HEK293 (cell line): ENCODE results near the gene SETD5.

Experiments
- CTCF ChIA-PET: fragments of 350-600 bp; formaldehyde crosslinking; extraction: SDS; loops from one replicate; lab custom pipeline; 2021; ENCODE audit warnings: antibody characterized with exemption; lab: Yijun Ruan, JAX
- POLR2A ChIA-PET: fragments of 300-600 bp; formaldehyde crosslinking; extraction: SDS; loops from one replicate; lab custom pipeline; 2020; ENCODE audit warnings: antibody characterized with exemption, inconsistent platforms; lab: Yijun Ruan, JAX
- H3K27ac ChIP-seq: fragments of 200-500 bp; sonication (Bioruptor generic); 2 replicates; pipeline ENCODE4 v1.5.1; 2014; ENCODE audit warnings: low read depth, low read length, control low read depth, inconsistent platforms; ENCODE audit errors: extremely low read depth
- H3K36me3 ChIP-seq, 2 experiments: fragments of 200-500 bp in 1 of 2; sonication (Bioruptor generic) in 1 of 2; 1 replicate in 1 of 2; 2 replicates in 1 of 2; pipeline ENCODE4 v1.5.1; 2014 to 2017; ENCODE audit warnings: inconsistent platforms in 2 of 2, low read length in 2 of 2; ENCODE audit not compliant: control insufficient read depth in 2 of 2, insufficient read depth in 1 of 2
- H3K4me1 ChIP-seq: fragments of 200-500 bp; sonication (Bioruptor generic); 2 replicates; pipeline ENCODE4 v1.5.1; 2014; ENCODE audit warnings: mild to moderate bottlenecking, low read length, inconsistent platforms; ENCODE audit not compliant: control insufficient read depth, insufficient read depth
- H3K4me3 ChIP-seq: 2 replicates; pipeline ENCODE4 v1.5.1; 2011; ENCODE audit warnings: low read depth, mild to moderate bottlenecking, control low read depth, low read length, moderate library complexity
- H3K9me3 ChIP-seq: fragments of 200-500 bp; sonication (Bioruptor generic); 2 replicates; pipeline ENCODE4 v1.5.1; 2014; ENCODE audit warnings: low read depth, low read length, inconsistent platforms; ENCODE audit not compliant: control insufficient read depth, insufficient read depth
- INSM2 ChIP-seq: fragments of 450-650 bp; formaldehyde crosslinking; IDR thresholded peaks from 2 replicates; pipeline ENCODE4 v1.5.1; 2016; ENCODE audit warnings: missing biosample characterization, missing genetic modification characterization
- MYNN ChIP-seq: fragments of 450-650 bp; formaldehyde crosslinking; IDR thresholded peaks from 2 replicates; pipeline ENCODE4 v1.5.1; 2016; ENCODE audit warnings: missing biosample characterization, missing genetic modification characterization, borderline replicate concordance
- PRDM6 ChIP-seq: fragments of 450-650 bp; formaldehyde crosslinking; IDR thresholded peaks from 2 replicates; pipeline ENCODE4 v1.5.1; 2017; ENCODE audit warnings: missing biosample characterization, missing genetic modification characterization
- WT1 ChIP-seq: fragments of 450-650 bp; formaldehyde crosslinking; IDR thresholded peaks from 2 replicates; pipeline ENCODE4 v1.5.1; 2016; ENCODE audit warnings: missing biosample characterization, missing genetic modification characterization
- ZBTB10 ChIP-seq: fragments of 450-650 bp; formaldehyde crosslinking; IDR thresholded peaks from 2 replicates; pipeline ENCODE4 v1.5.1; 2016; ENCODE audit warnings: missing biosample characterization, missing genetic modification characterization
- ZBTB20 ChIP-seq: fragments of 450-650 bp; formaldehyde crosslinking; IDR thresholded peaks from 2 replicates; pipeline ENCODE4 v1.5.1; 2016; ENCODE audit warnings: missing biosample characterization, missing genetic modification characterization
- ZBTB8A ChIP-seq: fragments of 450-650 bp; formaldehyde crosslinking; IDR thresholded peaks from 2 replicates; pipeline ENCODE4 v1.5.1; 2016; ENCODE audit warnings: missing biosample characterization, missing genetic modification characterization
- ZNF10 ChIP-seq: fragments of 450-650 bp; formaldehyde crosslinking; IDR thresholded peaks from 2 replicates; pipeline ENCODE4 v1.5.1; 2017; ENCODE audit warnings: missing biosample characterization, missing genetic modification characterization
- ZNF121 ChIP-seq: fragments of 450-650 bp; formaldehyde crosslinking; IDR thresholded peaks from 2 replicates; pipeline ENCODE4 v1.5.1; 2016; ENCODE audit warnings: missing biosample characterization, missing genetic modification characterization
- ZNF214 ChIP-seq: fragments of 450-650 bp; formaldehyde crosslinking; IDR thresholded peaks from 2 replicates; pipeline ENCODE4 v1.5.1; 2017; ENCODE audit warnings: missing biosample characterization, mild to moderate bottlenecking, missing genetic modification characterization, borderline replicate concordance
- ZNF266 ChIP-seq: fragments of 450-650 bp; formaldehyde crosslinking; IDR thresholded peaks from 2 replicates; pipeline ENCODE4 v1.5.1; 2016; ENCODE audit warnings: missing biosample characterization, missing genetic modification characterization, low read depth
- ZNF335 ChIP-seq: fragments of 450-650 bp; formaldehyde crosslinking; conservative IDR thresholded peaks from 2 replicates; pipeline ENCODE4 v1.5.1; 2016; ENCODE audit warnings: missing biosample characterization, missing genetic modification characterization
- ZNF362 ChIP-seq: fragments of 450-650 bp; formaldehyde crosslinking; IDR thresholded peaks from 2 replicates; pipeline ENCODE4 v1.5.1; 2016; ENCODE audit warnings: missing biosample characterization, missing genetic modification characterization
- ZNF426 ChIP-seq: fragments of 450-650 bp; formaldehyde crosslinking; IDR thresholded peaks from 2 replicates; pipeline ENCODE4 v1.5.1; 2017; ENCODE audit warnings: missing biosample characterization, missing genetic modification characterization, mild to moderate bottlenecking, inconsistent platforms, moderate library complexity
- ZNF530 ChIP-seq: fragments of 450-650 bp; formaldehyde crosslinking; IDR thresholded peaks from 2 replicates; pipeline ENCODE4 v1.5.1; 2016; ENCODE audit warnings: low read depth, missing biosample characterization, missing genetic modification characterization
- ZNF571 ChIP-seq: fragments of 450-650 bp; formaldehyde crosslinking; IDR thresholded peaks from 2 replicates; pipeline ENCODE4 v1.5.0; 2017; ENCODE audit warnings: missing biosample characterization, missing genetic modification characterization
- ZNF585B ChIP-seq: fragments of 450-650 bp; formaldehyde crosslinking; IDR thresholded peaks from 2 replicates; pipeline ENCODE4 v1.5.1; 2016; ENCODE audit warnings: missing biosample characterization, missing genetic modification characterization
- ZNF658 ChIP-seq: fragments of 450-650 bp; formaldehyde crosslinking; IDR thresholded peaks from 2 replicates; pipeline ENCODE4; 2016; ENCODE audit warnings: missing biosample characterization, missing genetic modification characterization
- ZNF843 ChIP-seq: fragments of 450-650 bp; formaldehyde crosslinking; IDR thresholded peaks from 2 replicates; pipeline ENCODE4 v1.5.1; 2016; ENCODE audit warnings: missing biosample characterization, missing genetic modification characterization
- ZSCAN5A ChIP-seq: fragments of 450-650 bp; formaldehyde crosslinking; IDR thresholded peaks from 2 replicates; pipeline ENCODE4 v1.5.1; 2016; ENCODE audit warnings: missing biosample characterization, missing genetic modification characterization

SETD5 gene

GRCh38 chr3:9411302-9411701, 13.9 kb downstream of the SETD5 start:
- H3K27ac ChIP-seq: no peak overlapping the region
- CTCF ChIA-PET: no interaction called here
- TF ChIP-seq ZNF335 (tag by site-specific recombination) (no peak), PRDM6 (tag by site-specific recombination) (peak; percentile 42; the same call in 1 of the 2 replicates)
- TF ChIP-seq, all 188 proteins: peak for 1
- no peaks in the 10 kb centered on the region for H3K9me3 ChIP-seq
- peaks cover 0 to 8% of the 10 kb centered on the region in 2 experiments; a peak in 1 of 3 replicates for H3K36me3 ChIP-seq
- POLR2A ChIA-PET: no interaction called here
- peaks cover 13% of the 10 kb centered on the region for H3K4me1 ChIP-seq
- no peak overlapping the region for H3K4me3 ChIP-seq

GRCh38 chr3:9412293-9412692, 14.9 kb downstream of the SETD5 start:
- TF ChIP-seq ZNF362 (tag by site-specific recombination): peak; percentile 85
- no peak for TF ChIP-seq ZNF10 (tag by site-specific recombination)
- peak; percentile 81; the same call in 1 of the 2 replicates for TF ChIP-seq ZNF121 (tag by site-specific recombination)
- no peak overlapping the region for H3K4me3 ChIP-seq
- peaks cover 17% of the 10 kb centered on the region for H3K4me1 ChIP-seq
- ChIA-PET CTCF (no interaction called here), POLR2A (no interaction called here)
- H3K36me3 ChIP-seq: peaks cover 0 to 11% of the 10 kb centered on the region in 2 experiments; a peak in 1 of 3 replicates
- H3K9me3 ChIP-seq: no peaks in the 10 kb centered on the region
- H3K27ac ChIP-seq: no peak overlapping the region

GRCh38 chr3:9414826-9415225, 17.4 kb downstream of the SETD5 start:
- peaks cover 14% of the 10 kb centered on the region for H3K4me1 ChIP-seq
- CTCF ChIA-PET: no interaction called here
- H3K27ac ChIP-seq: no peak overlapping the region
- H3K4me3 ChIP-seq: no peak overlapping the region
- peaks cover 0 to 11% of the 10 kb centered on the region in 2 experiments; a peak in 1 of 3 replicates for H3K36me3 ChIP-seq
- no peaks in the 10 kb centered on the region for H3K9me3 ChIP-seq
- POLR2A ChIA-PET: interaction anchor here (0.6 to 1.0 kb wide), 2 partner anchors 10 to 21 kb away, joined by 3 read pairs; no protein-coding TSS in a partner anchor
- TF ChIP-seq ZSCAN5A (tag by site-specific recombination) (no peak), ZNF585B (tag by site-specific recombination) (no peak), ZNF658 (tag by site-specific recombination) (no peak), ZBTB20 (tag by site-specific recombination) (no peak), WT1 (tag by site-specific recombination) (no peak), ZNF843 (no peak), MYNN (tag by site-specific recombination) (no peak), ZNF266 (tag by site-specific recombination) (no peak), ZNF214 (tag by site-specific recombination) (no peak), ZBTB10 (tag by site-specific recombination) (no peak), INSM2 (tag by site-specific recombination) (no peak), ZBTB8A (tag by site-specific recombination) (no peak), ZNF571 (no peak), ZNF530 (tag by site-specific recombination) (no peak), ZNF426 (no peak)
